Measurements from ENCODE around the gene GRM6. TPM values are rescaled to one million over a fixed set of nuclear protein-coding genes. Genes with fewer than 3 reads are reported as not detected.

GRM6 gene
- polyA plus RNA-seq (2013) = 0.06 and 0.07 TPM in 2 replicates

- no peak within 1 kb of the TSS for H4K91ac ChIP-seq (ENCODE audit: low read depth, low read length)
- no peak within 1 kb of the TSS for H4K12ac ChIP-seq (ENCODE audit: low read depth, low read length)
- H3K36me3 ChIP-seq (ENCODE audit: control insufficient read depth in 1 of 2, insufficient read depth in 2 of 2, low read length in 2 of 2) = no peaks in the 10 kb centered on the region
- no peaks in the 10 kb centered on the region for H3K79me2 ChIP-seq (ENCODE audit: control insufficient read depth, insufficient read depth, low read length, poor library complexity)
- no peak within 1 kb of the TSS for H3K4ac ChIP-seq (ENCODE audit: low read depth, low read length)
- H3K4me2 ChIP-seq (ENCODE audit: low read length) = peak within 1 kb of the TSS; percentile 55
- no peak within 1 kb of the TSS for H3K23ac ChIP-seq (ENCODE audit: low read length)
- no CpG with 5 or more reads among the region's 97 CpGs for WGBS (ENCODE audit: extremely low coverage, insufficient coverage, insufficient read length)
- H3K18ac ChIP-seq (ENCODE audit: low read length) = no peak within 1 kb of the TSS
- H2AK5ac ChIP-seq (ENCODE audit: low read length) = no peak within 1 kb of the TSS
- no peak within 1 kb of the TSS for H3K27ac ChIP-seq (ENCODE audit: low read depth, low read length)
- peaks cover 4% of the 10 kb centered on the region in 2 experiments for H3K4me1 ChIP-seq (ENCODE audit: control insufficient read depth in 1 of 2, insufficient read depth in 2 of 2, low read length in 2 of 2)
- H2AFZ ChIP-seq (ENCODE audit: insufficient read depth, low read length, poor library complexity) = no peak within 1 kb of the TSS
- peaks cover 26% of the 10 kb centered on the region for H3K27me3 ChIP-seq (ENCODE audit: insufficient read depth, low read length)
- H3K14ac ChIP-seq (ENCODE audit: low read length) = no peak within 1 kb of the TSS
- H3K9me3 ChIP-seq (ENCODE audit: insufficient read depth, low read depth, low read length) = peaks cover 41% of the 10 kb centered on the region
- no peak within 1 kb of the TSS for H2BK12ac ChIP-seq (ENCODE audit: low read length)
- peak within 1 kb of the TSS; percentile 34 for H3K4me3 ChIP-seq (ENCODE audit: low read depth, low read length)
- DNase-seq = no peak
- H4K8ac ChIP-seq (ENCODE audit: low read depth, low read length) = no peak within 1 kb of the TSS
- H2BK5ac ChIP-seq (ENCODE audit: low read depth, low read length, poor library complexity) = no peak within 1 kb of the TSS
- H3K79me1 ChIP-seq (ENCODE audit: low read length) = no peaks in the 10 kb centered on the region
- H2BK120ac ChIP-seq (ENCODE audit: insufficient read depth, low read length, poor library complexity) = no peak within 1 kb of the TSS
- H3K9ac ChIP-seq (ENCODE audit: low read length) = no peak within 1 kb of the TSS
Measured at GRCh38 chr5:178994580-178995340, at the start of gene GRM6. Gene GRM6, minus strand, starts transcription at chr5:178995320. Its CDS starts 376 bp downstream, at chr5:178994944.

GRCh38 chr5:179044765-179045164 is 49.6 kb upstream of the GRM6 start:
- Histone ChIP-seq H3K9me3 (ENCODE audit: insufficient read depth, low read depth, low read length) (peaks cover 7% of the 10 kb centered on the region), H3K4me2 (ENCODE audit: low read length) (no peak overlapping the region), H3K18ac (ENCODE audit: low read length) (no peak overlapping the region), H3K27ac (ENCODE audit: low read depth, low read length) (no peak overlapping the region), H4K12ac (ENCODE audit: low read depth, low read length) (no peak overlapping the region), H3K27me3 (ENCODE audit: insufficient read depth, low read length) (no peaks in the 10 kb centered on the region), H3K79me2 (ENCODE audit: control insufficient read depth, insufficient read depth, low read length, poor library complexity) (no peaks in the 10 kb centered on the region), H4K91ac (ENCODE audit: low read depth, low read length) (no peak overlapping the region), H3K36me3 (ENCODE audit: control insufficient read depth in 1 of 2, insufficient read depth in 2 of 2, low read length in 2 of 2) (no peaks in the 10 kb centered on the region), H3K9ac (ENCODE audit: low read length) (no peak overlapping the region), H3K4me3 (ENCODE audit: low read depth, low read length) (no peak overlapping the region), H2BK5ac (ENCODE audit: low read depth, low read length, poor library complexity) (no peak overlapping the region), H4K8ac (ENCODE audit: low read depth, low read length) (no peak overlapping the region), H2AFZ (ENCODE audit: insufficient read depth, low read length, poor library complexity) (no peak overlapping the region), H3K79me1 (ENCODE audit: low read length) (no peaks in the 10 kb centered on the region), H3K4me1 (ENCODE audit: control insufficient read depth in 1 of 2, insufficient read depth in 2 of 2, low read length in 2 of 2) (no peaks in the 10 kb centered on the region), H2BK120ac (ENCODE audit: insufficient read depth, low read length, poor library complexity) (no peak overlapping the region), H2AK5ac (ENCODE audit: low read length) (no peak overlapping the region), H3K14ac (ENCODE audit: low read length) (no peak overlapping the region), H2BK12ac (ENCODE audit: low read length) (no peak overlapping the region), H3K23ac (ENCODE audit: low read length) (no peak overlapping the region), H3K4ac (ENCODE audit: low read depth, low read length) (no peak overlapping the region)
- WGBS (ENCODE audit: extremely low coverage, insufficient coverage, insufficient read length) = no CpG with 5 or more reads among the region's 2 CpGs
- DNase-seq = no peak

GRCh38 chr5:179033004-179033580 is 38.0 kb upstream of the GRM6 start:
- H2AK5ac ChIP-seq (ENCODE audit: low read length) = no peak overlapping the region
- H4K12ac ChIP-seq (ENCODE audit: low read depth, low read length) = no peak overlapping the region
- H3K4me3 ChIP-seq (ENCODE audit: low read depth, low read length) = no peak overlapping the region
- no peaks in the 10 kb centered on the region for H3K79me2 ChIP-seq (ENCODE audit: control insufficient read depth, insufficient read depth, low read length, poor library complexity)
- no peaks in the 10 kb centered on the region for H3K79me1 ChIP-seq (ENCODE audit: low read length)
- no peaks in the 10 kb centered on the region for H3K4me1 ChIP-seq (ENCODE audit: control insufficient read depth in 1 of 2, insufficient read depth in 2 of 2, low read length in 2 of 2)
- no peak overlapping the region for H4K91ac ChIP-seq (ENCODE audit: low read depth, low read length)
- no peak overlapping the region for H2BK5ac ChIP-seq (ENCODE audit: low read depth, low read length, poor library complexity)
- H2BK12ac ChIP-seq (ENCODE audit: low read length) = no peak overlapping the region
- peaks cover 14% of the 10 kb centered on the region for H3K9me3 ChIP-seq (ENCODE audit: insufficient read depth, low read depth, low read length)
- H2AFZ ChIP-seq (ENCODE audit: insufficient read depth, low read length, poor library complexity) = no peak overlapping the region
- no peak overlapping the region for H3K4ac ChIP-seq (ENCODE audit: low read depth, low read length)
- no peak overlapping the region for H4K8ac ChIP-seq (ENCODE audit: low read depth, low read length)
- no peak overlapping the region for H3K14ac ChIP-seq (ENCODE audit: low read length)
- no peak overlapping the region for H3K27ac ChIP-seq (ENCODE audit: low read depth, low read length)
- no peak overlapping the region for H3K9ac ChIP-seq (ENCODE audit: low read length)
- DNase-seq = no peak
- H3K36me3 ChIP-seq (ENCODE audit: control insufficient read depth in 1 of 2, insufficient read depth in 2 of 2, low read length in 2 of 2) = peaks cover 9 to 21% of the 10 kb centered on the region in 2 experiments
- H2BK120ac ChIP-seq (ENCODE audit: insufficient read depth, low read length, poor library complexity) = no peak overlapping the region
- no peak overlapping the region for H3K18ac ChIP-seq (ENCODE audit: low read length)
- H3K27me3 ChIP-seq (ENCODE audit: insufficient read depth, low read length) = no peaks in the 10 kb centered on the region
- no peak overlapping the region for H3K4me2 ChIP-seq (ENCODE audit: low read length)
- no peak overlapping the region for H3K23ac ChIP-seq (ENCODE audit: low read length)
- no CpG with 5 or more reads among the region's 7 CpGs for WGBS (ENCODE audit: extremely low coverage, insufficient coverage, insufficient read length)

GRCh38 chr5:179023528-179024189 is 28.5 kb upstream of the GRM6 start, which contains the start of gene ZNF879:
Gene ZNF879, plus strand, starts transcription at chr5:179023804. Its CDS starts 1,201 bp downstream, at chr5:179025005.
- H3K18ac ChIP-seq (ENCODE audit: low read length) = peak within 1 kb of the TSS; percentile 36

More at GRCh38 chr5:179023528-179024189, 28.5 kb upstream of the GRM6 start, which contains the start of gene ZNF879:
- Histone ChIP-seq H3K4me1 (ENCODE audit: control insufficient read depth in 1 of 2, insufficient read depth in 2 of 2, low read length in 2 of 2) (peaks cover 2 to 4% of the 10 kb centered on the region in 2 experiments), H2BK12ac (ENCODE audit: low read length) (no peak within 1 kb of the TSS), H3K9ac (ENCODE audit: low read length) (peak within 1 kb of the TSS; percentile 75), H4K12ac (ENCODE audit: low read depth, low read length) (peak within 1 kb of the TSS; percentile 90), H3K36me3 (ENCODE audit: control insufficient read depth in 1 of 2, insufficient read depth in 2 of 2, low read length in 2 of 2) (peaks cover 11 to 17% of the 10 kb centered on the region in 2 experiments), H3K4me3 (ENCODE audit: low read depth, low read length) (peak within 1 kb of the TSS; percentile 91), H3K27ac (ENCODE audit: low read depth, low read length) (peak within 1 kb of the TSS; percentile 63), H3K14ac (ENCODE audit: low read length) (peak within 1 kb of the TSS; percentile 63), H4K91ac (ENCODE audit: low read depth, low read length) (peak within 1 kb of the TSS; percentile 86), H3K27me3 (ENCODE audit: insufficient read depth, low read length) (no peaks in the 10 kb centered on the region), H3K79me1 (ENCODE audit: low read length) (peaks cover 4% of the 10 kb centered on the region), H4K8ac (ENCODE audit: low read depth, low read length) (peak within 1 kb of the TSS; percentile 84), H3K4me2 (ENCODE audit: low read length) (peak within 1 kb of the TSS; percentile 86), H3K9me3 (ENCODE audit: insufficient read depth, low read depth, low read length) (peaks cover 16% of the 10 kb centered on the region), H2BK5ac (ENCODE audit: low read depth, low read length, poor library complexity) (peak within 1 kb of the TSS; percentile 32), H2BK120ac (ENCODE audit: insufficient read depth, low read length, poor library complexity) (peak within 1 kb of the TSS; percentile 29), H3K23ac (ENCODE audit: low read length) (no peak within 1 kb of the TSS), H2AK5ac (ENCODE audit: low read length) (no peak within 1 kb of the TSS), H3K4ac (ENCODE audit: low read depth, low read length) (peak within 1 kb of the TSS; percentile 47), H2AFZ (ENCODE audit: insufficient read depth, low read length, poor library complexity) (peak within 1 kb of the TSS; percentile 99), H3K79me2 (ENCODE audit: control insufficient read depth, insufficient read depth, low read length, poor library complexity) (no peaks in the 10 kb centered on the region)
- DNase-seq = peak; percentile 96 to 99
- no CpG with 5 or more reads among the region's 72 CpGs for WGBS (ENCODE audit: extremely low coverage, insufficient coverage, insufficient read length)
